T-helper 1 cell treated with Interleukin-12 subunit alpha and Interleukin-12 subunit beta and Interleukin-4 antibody, amounts not matched to agents 30 μg/mL and 1 μg/mL, for 36 hours (primary cell): ENCODE results near the gene SREK1IP1.
"Not testable (repeated sequence)": the region's sequence is repeated elsewhere in the genome, so short reads cannot be mapped to it uniquely, and the experiment has no call there.

Source experiments
- H3K27ac Mint-ChIP-seq: one replicate; pipeline ENCODE4 v1.8.0; 2021; ENCODE audit warnings: mild to moderate bottlenecking, mixed read lengths
- H3K27me3 Mint-ChIP-seq: one replicate; pipeline ENCODE4 v1.8.0; 2021; ENCODE audit warnings: low read depth, mixed read lengths
- H3K36me3 Mint-ChIP-seq: one replicate; pipeline ENCODE4 v1.8.0; 2021; ENCODE audit warnings: low read depth, mixed read lengths
- H3K4me1 Mint-ChIP-seq: one replicate; pipeline ENCODE4 v1.8.0; 2021; ENCODE audit warnings: low read depth, mixed read lengths
- H3K4me3 Mint-ChIP-seq: one replicate; pipeline ENCODE4 v1.8.0; 2021; ENCODE audit warnings: mild to moderate bottlenecking, moderate library complexity, mixed read lengths
- H3K9me3 Mint-ChIP-seq: one replicate; pipeline ENCODE4 v1.8.0; 2021; ENCODE audit warnings: mixed read lengths

SREK1IP1 gene

GRCh38 chr5:64742821-64743220 lies 25.7 kb downstream of the SREK1IP1 start:
- Mint-ChIP-seq H3K4me1 (peaks cover 4% of the 10 kb centered on the region), H3K4me3 (no peak overlapping the region), H3K27ac (no peak overlapping the region), H3K36me3 (peaks cover 11% of the 10 kb centered on the region), H3K9me3 (no peaks in the 10 kb centered on the region), H3K27me3 (no peaks in the 10 kb centered on the region)

DNA sequence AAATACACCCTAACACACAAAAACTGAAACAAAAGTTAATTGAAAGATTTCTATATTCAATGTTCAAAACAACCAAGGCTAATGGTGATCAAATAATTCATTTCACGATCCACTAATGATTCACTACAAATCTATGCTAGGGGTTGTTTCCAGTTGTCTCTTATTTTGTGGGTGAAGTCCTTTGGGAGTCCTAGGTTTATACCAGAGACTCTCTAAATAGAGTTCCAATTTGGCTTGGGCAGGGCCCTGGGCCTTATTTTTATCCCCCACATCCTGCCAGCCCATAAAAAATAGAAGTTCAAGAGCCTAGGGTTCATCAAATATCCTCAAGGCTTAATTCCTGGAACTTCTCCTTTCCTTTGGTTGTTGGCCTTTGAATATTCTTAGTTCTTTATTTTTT lies 26.1 kb downstream of the SREK1IP1 start:
- Mint-ChIP-seq H3K4me3 (no peak overlapping the region), H3K36me3 (peaks cover 11% of the 10 kb centered on the region), H3K9me3 (no peaks in the 10 kb centered on the region), H3K27ac (no peak overlapping the region), H3K27me3 (no peaks in the 10 kb centered on the region), H3K4me1 (peaks cover 4% of the 10 kb centered on the region)

- H3K36me3 Mint-ChIP-seq: peaks cover 22% of the 10 kb centered on the region
- H3K4me3 Mint-ChIP-seq: no peak overlapping the region
- H3K27ac Mint-ChIP-seq: no peak overlapping the region
- H3K9me3 Mint-ChIP-seq: no peaks in the 10 kb centered on the region
- H3K27me3 Mint-ChIP-seq: no peaks in the 10 kb centered on the region
- H3K4me1 Mint-ChIP-seq: peaks cover 4% of the 10 kb centered on the region
Observed at GRCh38 chr5:64727150-64727549, 41.3 kb downstream of the SREK1IP1 start.

- Mint-ChIP-seq H3K27ac (no peak overlapping the region), H3K36me3 (peaks cover 11% of the 10 kb centered on the region), H3K27me3 (no peaks in the 10 kb centered on the region), H3K4me3 (no peak overlapping the region), H3K9me3 (no peaks in the 10 kb centered on the region), H3K4me1 (peaks cover 4% of the 10 kb centered on the region)
Observed at GRCh38 chr5:64722588-64722987, 45.9 kb downstream of the SREK1IP1 start.

DNA sequence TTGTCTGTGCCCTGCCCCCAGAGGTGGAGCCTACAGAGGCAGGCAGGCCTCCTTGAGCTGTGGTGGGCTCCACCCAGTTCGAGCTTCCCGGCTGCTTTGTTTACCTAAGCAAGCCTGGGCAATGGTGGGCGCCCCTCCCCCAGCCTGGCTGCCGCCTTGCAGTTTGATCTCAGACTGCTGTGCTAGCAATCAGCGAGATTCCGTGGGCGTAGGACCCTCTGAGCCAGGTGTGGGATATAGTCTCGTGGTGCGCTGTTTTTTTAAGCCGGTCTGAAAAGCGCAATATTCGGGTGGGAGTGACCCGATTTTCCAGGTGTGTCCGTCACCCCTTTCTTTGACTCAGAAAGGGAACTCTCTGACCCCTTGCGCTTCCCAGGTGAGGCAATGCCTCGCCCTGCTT lies 54.0 kb downstream of the SREK1IP1 start:
- H3K36me3 Mint-ChIP-seq, H3K4me3 Mint-ChIP-seq, H3K9me3 Mint-ChIP-seq, H3K4me1 Mint-ChIP-seq, H3K27ac Mint-ChIP-seq, H3K27me3 Mint-ChIP-seq: not testable (repeated sequence)

DNA sequence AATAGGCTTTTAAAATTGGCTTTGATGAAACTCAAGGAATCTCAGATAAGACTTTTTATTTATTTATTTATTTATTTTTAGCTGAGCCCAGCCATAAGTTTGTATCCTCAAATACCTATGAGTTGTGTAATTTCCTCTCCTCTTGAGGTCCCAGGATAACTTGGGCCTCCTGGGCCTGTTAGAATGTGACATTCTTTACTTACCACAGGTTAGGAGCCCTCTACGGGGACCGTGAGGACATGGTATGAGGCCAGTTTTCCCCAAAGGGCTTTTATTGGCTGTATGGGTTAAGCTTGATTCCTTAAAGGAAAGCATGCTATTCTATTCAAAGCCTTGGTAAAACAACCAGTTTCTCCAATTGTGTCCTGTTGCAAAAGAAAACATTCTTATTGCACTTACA lies 61.3 kb downstream of the SREK1IP1 start:
- Mint-ChIP-seq H3K27me3 (peaks cover 17% of the 10 kb centered on the region), H3K36me3 (no peaks in the 10 kb centered on the region), H3K4me1 (no peaks in the 10 kb centered on the region), H3K27ac (no peak overlapping the region), H3K4me3 (no peak overlapping the region), H3K9me3 (no peaks in the 10 kb centered on the region)

DNA sequence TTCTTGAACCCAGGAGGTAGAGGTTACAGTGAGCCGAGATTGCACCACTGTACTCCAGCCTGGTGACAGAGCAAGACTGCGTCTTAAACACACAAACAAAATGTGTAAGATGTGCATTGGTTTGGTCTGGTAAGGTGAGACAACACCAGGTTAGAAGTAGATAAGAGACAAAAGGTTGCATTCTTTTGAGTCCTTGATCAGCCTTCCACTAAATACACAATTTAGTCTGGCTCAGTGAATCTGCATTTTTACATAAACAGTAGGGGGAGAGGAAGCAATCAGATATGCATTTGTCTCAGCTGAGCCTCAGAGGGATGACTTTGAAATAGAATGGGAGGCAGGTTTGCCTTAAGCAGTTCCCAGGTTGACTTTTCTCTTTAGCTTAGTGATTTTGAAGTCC lies 62.4 kb downstream of the SREK1IP1 start:
- H3K36me3 Mint-ChIP-seq, H3K27ac Mint-ChIP-seq, H3K9me3 Mint-ChIP-seq, H3K4me1 Mint-ChIP-seq, H3K4me3 Mint-ChIP-seq: not testable (repeated sequence)
- H3K27me3 Mint-ChIP-seq: peaks cover 18% of the 10 kb centered on the region

DNA sequence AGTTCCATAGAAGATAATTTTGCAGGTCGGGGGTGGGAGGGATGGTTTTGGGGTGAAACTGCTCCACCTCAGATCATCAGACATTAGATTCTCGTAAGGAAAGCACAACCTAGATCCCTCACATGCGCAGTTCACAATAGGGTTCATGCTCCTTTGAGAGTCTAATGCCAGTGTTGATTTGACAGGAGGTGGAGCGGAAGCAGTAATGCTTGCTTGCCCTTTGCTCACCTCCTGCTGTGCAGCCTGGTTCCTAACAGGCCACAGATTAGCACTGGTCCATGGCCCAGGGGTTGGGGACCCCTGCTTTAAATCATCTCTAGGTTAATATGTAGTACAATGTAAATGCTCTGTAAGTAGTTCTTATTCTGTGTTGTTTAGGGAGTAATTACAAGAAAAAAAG lies 67.7 kb downstream of the SREK1IP1 start:
- H3K4me1 Mint-ChIP-seq: no peaks in the 10 kb centered on the region
- peaks cover 27% of the 10 kb centered on the region for H3K27me3 Mint-ChIP-seq
- H3K27ac Mint-ChIP-seq: no peak overlapping the region
- no peaks in the 10 kb centered on the region for H3K36me3 Mint-ChIP-seq
- H3K9me3 Mint-ChIP-seq: peaks cover 9% of the 10 kb centered on the region
- no peak overlapping the region for H3K4me3 Mint-ChIP-seq

DNA sequence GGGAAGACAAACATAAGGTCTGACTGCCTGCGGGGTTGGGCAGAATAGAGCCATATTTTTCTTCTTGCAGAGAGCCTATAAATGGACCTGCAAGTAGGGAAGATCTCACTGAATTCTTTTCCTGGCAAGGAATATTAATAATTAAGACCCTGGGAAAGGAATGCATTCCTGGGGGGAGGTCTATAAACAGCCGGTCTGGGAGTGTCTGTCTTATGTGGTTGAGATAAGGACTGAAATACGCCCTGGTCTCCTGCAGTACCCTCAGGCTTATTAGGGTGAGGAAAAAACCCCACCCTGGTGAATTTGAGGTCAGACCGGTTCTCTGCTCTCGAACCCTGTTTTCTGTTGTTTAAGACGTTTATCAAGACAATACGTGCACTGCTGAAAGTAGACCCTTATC lies 72.1 kb downstream of the SREK1IP1 start:
- H3K4me1 Mint-ChIP-seq, H3K36me3 Mint-ChIP-seq, H3K9me3 Mint-ChIP-seq, H3K4me3 Mint-ChIP-seq, H3K27ac Mint-ChIP-seq: not testable (repeated sequence)
- H3K27me3 Mint-ChIP-seq: peaks cover 36% of the 10 kb centered on the region

- Mint-ChIP-seq H3K4me1 (peaks cover 2% of the 10 kb centered on the region), H3K27ac (no peak overlapping the region), H3K36me3 (no peaks in the 10 kb centered on the region), H3K9me3 (peaks cover 9% of the 10 kb centered on the region), H3K27me3 (peaks cover 53% of the 10 kb centered on the region), H3K4me3 (no peak overlapping the region)
Observed at GRCh38 chr5:64693636-64694035, 74.9 kb downstream of the SREK1IP1 start.

DNA sequence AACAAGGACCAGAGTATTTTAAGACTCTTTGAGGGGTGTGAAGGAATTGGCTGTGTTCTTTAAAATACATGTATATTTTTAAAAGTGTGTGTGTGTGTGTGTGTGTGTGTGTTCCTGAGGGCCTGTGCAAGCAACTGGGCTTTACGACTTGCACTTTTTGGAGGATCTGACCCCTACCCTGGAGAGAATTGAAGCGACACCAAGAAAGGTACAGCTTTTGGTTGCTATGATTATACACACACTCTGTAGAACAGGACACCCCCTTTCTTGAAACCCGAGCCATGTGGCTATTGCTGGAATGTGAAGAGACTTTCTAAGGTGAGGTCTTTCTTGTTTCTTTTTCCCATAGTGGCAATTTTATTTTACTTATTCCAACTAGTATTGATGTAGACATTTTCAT lies 77.2 kb downstream of the SREK1IP1 start:
- H3K4me3 Mint-ChIP-seq: no peak overlapping the region

GRCh38 chr5:64690417-64691151 lies 77.9 kb downstream of the SREK1IP1 start, which contains the start of gene SHISAL2B:
SHISAL2B (plus strand) TSS chr5:64690503; CDS start chr5:64690624, 121 bp downstream.
- no peaks in the 10 kb centered on the region for H3K36me3 Mint-ChIP-seq
- no peak within 1 kb of the TSS for H3K4me3 Mint-ChIP-seq
- no peak within 1 kb of the TSS for H3K27ac Mint-ChIP-seq
- no peaks in the 10 kb centered on the region for H3K9me3 Mint-ChIP-seq
- H3K4me1 Mint-ChIP-seq: peaks cover 2% of the 10 kb centered on the region
- H3K27me3 Mint-ChIP-seq: peaks cover 56% of the 10 kb centered on the region

More for the DNA sequence above, 77.2 kb downstream of the SREK1IP1 start:
- Mint-ChIP-seq H3K36me3 (no peaks in the 10 kb centered on the region), H3K27me3 (peaks cover 56% of the 10 kb centered on the region), H3K4me1 (peaks cover 2% of the 10 kb centered on the region), H3K27ac (no peak overlapping the region), H3K9me3 (no peaks in the 10 kb centered on the region)

GRCh38 chr5:64690104-64690416 lies 78.4 kb downstream of the SREK1IP1 start:
- Mint-ChIP-seq H3K27me3 (peaks cover 56% of the 10 kb centered on the region), H3K9me3 (no peaks in the 10 kb centered on the region), H3K4me3 (no peak overlapping the region), H3K36me3 (no peaks in the 10 kb centered on the region), H3K27ac (no peak overlapping the region), H3K4me1 (peaks cover 2% of the 10 kb centered on the region)

DNA sequence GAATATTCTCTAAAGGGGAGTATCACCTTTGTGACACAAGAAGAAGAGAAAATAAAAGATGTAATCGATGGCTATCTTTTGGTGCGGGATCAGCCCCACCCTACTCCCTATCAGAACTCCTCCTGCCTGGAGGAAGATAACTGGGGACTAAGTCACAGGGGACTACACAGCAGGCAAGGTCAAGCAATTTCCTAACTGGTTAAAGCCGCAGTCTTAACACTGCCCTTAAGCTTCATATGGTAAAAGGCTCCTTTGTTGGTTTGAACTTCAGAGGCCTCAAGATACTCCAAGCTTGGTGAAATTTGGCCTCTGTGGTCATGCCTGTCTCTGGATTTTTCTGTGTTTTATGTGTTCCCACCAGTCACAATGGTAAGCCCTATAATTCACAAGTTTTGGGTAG lies 79.5 kb downstream of the SREK1IP1 start:
- no peaks in the 10 kb centered on the region for H3K36me3 Mint-ChIP-seq
- peaks cover 58% of the 10 kb centered on the region for H3K27me3 Mint-ChIP-seq
- no peaks in the 10 kb centered on the region for H3K9me3 Mint-ChIP-seq
- no peak overlapping the region for H3K4me3 Mint-ChIP-seq
- H3K4me1 Mint-ChIP-seq: peaks cover 2% of the 10 kb centered on the region
- H3K27ac Mint-ChIP-seq: no peak overlapping the region

DNA sequence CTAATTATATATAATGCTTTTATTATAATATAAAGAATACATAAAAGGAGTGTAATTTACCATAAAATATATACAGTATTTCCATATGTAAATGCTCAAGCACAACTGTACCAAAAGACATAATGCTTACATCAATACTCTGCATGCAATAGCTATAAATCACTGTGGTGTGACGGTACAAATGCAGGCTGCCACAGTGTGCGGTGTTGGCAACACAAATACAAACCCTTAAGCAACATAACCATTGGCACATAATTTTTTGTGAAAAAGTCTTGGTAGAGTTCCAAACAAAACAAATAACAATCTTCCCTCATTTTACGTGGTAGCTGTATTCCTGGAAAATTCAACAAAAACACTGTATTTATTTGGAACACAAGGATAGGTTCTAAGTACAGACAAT lies 80.1 kb downstream of the SREK1IP1 start:
- Mint-ChIP-seq H3K36me3 (no peaks in the 10 kb centered on the region), H3K4me1 (peaks cover 2% of the 10 kb centered on the region), H3K27ac (no peak overlapping the region), H3K9me3 (no peaks in the 10 kb centered on the region), H3K4me3 (no peak overlapping the region), H3K27me3 (peaks cover 53% of the 10 kb centered on the region)

GRCh38 chr5:64685866-64686265 lies 82.6 kb downstream of the SREK1IP1 start:
- H3K4me3 Mint-ChIP-seq: no peak overlapping the region
- H3K36me3 Mint-ChIP-seq: no peaks in the 10 kb centered on the region
- no peak overlapping the region for H3K27ac Mint-ChIP-seq
- H3K4me1 Mint-ChIP-seq: peaks cover 2% of the 10 kb centered on the region
- H3K27me3 Mint-ChIP-seq: peaks cover 35% of the 10 kb centered on the region
- H3K9me3 Mint-ChIP-seq: no peaks in the 10 kb centered on the region
